Keratinocyte (primary cell): Measurements from ENCODE around the gene UBE2J2. TPM values are rescaled to one million over a fixed set of nuclear protein-coding genes. Genes with fewer than 3 reads are reported as not detected.

Experiments used
- DNase-seq: peaks from one replicate; pipeline ENCODE4 v3.0.0-alpha.2; 2011; ENCODE audit warnings: low read depth, missing footprints, low spot score
- FAIRE-seq: peaks from 2 replicates; lab custom pipeline; 2011; peaks lifted over from hg19 to GRCh38; lab: Jason Lieb, UNC
- H2AFZ ChIP-seq: 2 replicates; pipeline ENCODE4 v1.6.0; 2012; ENCODE audit warnings: low read length, control low read depth, inconsistent platforms; ENCODE audit not compliant: control insufficient read depth
- H3K27ac ChIP-seq: 2 replicates; pipeline ENCODE4 v1.5.1; 2011; ENCODE audit warnings: low read length; ENCODE audit not compliant: control insufficient read depth, insufficient read depth
- H3K27me3 ChIP-seq: 3 replicates; pipeline ENCODE4 v1.6.0; 2011; ENCODE audit warnings: low read length; ENCODE audit not compliant: control insufficient read depth, insufficient read depth; ENCODE audit errors: extremely low read depth
- H3K36me3 ChIP-seq, 2 experiments: 2 replicates in 1 of 2; 3 replicates in 1 of 2; pipeline ENCODE4 v1.5.1; 2011; ENCODE audit warnings: low read length in 2 of 2, mild to moderate bottlenecking in 1 of 2; ENCODE audit not compliant: control insufficient read depth in 2 of 2, insufficient read depth in 2 of 2; ENCODE audit errors: extremely low read depth in 1 of 2
- H3K4me1 ChIP-seq: 3 replicates; pipeline ENCODE4 v1.5.1; 2011; ENCODE audit warnings: low read length; ENCODE audit not compliant: control insufficient read depth, insufficient read depth; ENCODE audit errors: extremely low read depth
- H3K4me2 ChIP-seq: 3 replicates; pipeline ENCODE4 v1.6.0; 2011; ENCODE audit warnings: low read depth, low read length; ENCODE audit not compliant: control insufficient read depth, insufficient read depth; ENCODE audit errors: extremely low read depth
- H3K4me3 ChIP-seq, 3 experiments: fragments of 200-600 bp in 1 of 3; sonication (generic) in 1 of 3; 2 replicates in 2 of 3; 3 replicates in 1 of 3; pipeline ENCODE4 v1.5.1; 2011 to 2016; ENCODE audit warnings: low read length in 3 of 3, mild to moderate bottlenecking in 3 of 3, control low read depth in 2 of 3, inconsistent platforms in 1 of 3, low read depth in 1 of 3, mixed read lengths in 1 of 3, mixed run types in 1 of 3, moderate library complexity in 1 of 3; ENCODE audit not compliant: control insufficient read depth in 2 of 3, insufficient read depth in 2 of 3; ENCODE audit errors: extremely low read depth in 1 of 3
- H3K79me2 ChIP-seq: 2 replicates; pipeline ENCODE4 v1.6.0; 2012; ENCODE audit warnings: low read length; ENCODE audit not compliant: control insufficient read depth, insufficient read depth
- H3K9ac ChIP-seq: 3 replicates; pipeline ENCODE4 v1.6.0; 2011; ENCODE audit warnings: low read length; ENCODE audit not compliant: control insufficient read depth, insufficient read depth; ENCODE audit errors: extremely low read depth
- H3K9me1 ChIP-seq: 3 replicates; pipeline ENCODE4 v1.6.0; 2011; ENCODE audit warnings: low read length; ENCODE audit not compliant: control insufficient read depth, insufficient read depth; ENCODE audit errors: extremely low read depth
- H3K9me3 ChIP-seq: 2 replicates; pipeline ENCODE4 v1.5.1; 2012; ENCODE audit warnings: low read depth, low read length; ENCODE audit not compliant: control insufficient read depth
- H4K20me1 ChIP-seq: 3 replicates; pipeline ENCODE4 v1.6.0; 2011; ENCODE audit warnings: low read length; ENCODE audit not compliant: control insufficient read depth, insufficient read depth; ENCODE audit errors: extremely low read depth
- CTCF ChIP-seq, 3 experiments: IDR thresholded peaks in 1 of 3; conservative IDR thresholded peaks in 1 of 3; optimal IDR thresholded peaks in 1 of 3; 2 replicates in 2 of 3; 3 replicates in 1 of 3; pipeline versions ENCODE3 to v1.5.1; 2011; ENCODE audit warnings: low read length in 3 of 3, mild to moderate bottlenecking in 3 of 3, moderate library complexity in 2 of 3, control low read depth in 1 of 3, inconsistent platforms in 1 of 3; ENCODE audit not compliant: insufficient read depth in 2 of 3; ENCODE audit errors: extremely low read depth in 1 of 3
- EZH2 ChIP-seq: IDR thresholded peaks from one replicate; pipeline ENCODE4 v1.6.1; 2012; ENCODE audit warnings: inconsistent platforms, mild to moderate bottlenecking, low read length, moderate library complexity
- dilution Hi-C: fragments of 300-500 bp; cut with MboI; formaldehyde crosslinking; loops from one replicate; pipeline ENCODE4 v1.7.0; 2020; ENCODE audit warnings: low sequenced_read_pairs; ENCODE audit not compliant: extremely low pct_ligation_motif_present
- polyA plus RNA-seq, 5 experiments: library from polyadenylated mRNA; depleted of rRNA in 3 of 5; stranded (reverse) in 3 of 5; stranded (forward) in 1 of 5; unstranded in 1 of 5; fragments of >200 nt; gene quantifications; 1 replicate in 1 of 5; 2 replicates in 3 of 5; 3 replicates in 1 of 5; pipeline versions ENCODE4 v1.2.1 to v1.2.3, GENCODE V29; 2011 to 2012; ENCODE audit warnings: missing spikeins in 2 of 5, low read depth in 1 of 5, low replicate concordance in 1 of 5

UBE2J2 gene
- polyA plus RNA-seq, 1 donor (not counting 4 experiments of a cell fraction or from before 2014, with no cell fraction given) = 27.0 TPM

- Histone ChIP-seq H3K4me2 (no peak overlapping the region), H3K27me3 (no peaks in the 10 kb centered on the region), H3K79me2 (peaks cover 39% of the 10 kb centered on the region), H3K9me3 (no peaks in the 10 kb centered on the region), H3K27ac (no peak overlapping the region), H3K36me3 (peaks cover 26 to 36% of the 10 kb centered on the region in 2 experiments), H2AFZ (no peak overlapping the region), H3K4me1 (no peaks in the 10 kb centered on the region), H3K9me1 (no peaks in the 10 kb centered on the region), H3K4me3 (no peak overlapping the region), H4K20me1 (peaks cover 5% of the 10 kb centered on the region), H3K9ac (no peak overlapping the region)
- FAIRE-seq (no peak), DNase-seq (no peak)
- dilution Hi-C loops = no loop called here
- TF ChIP-seq EZH2 (no peak), CTCF (optimal IDR thresholded peaks at IDR 0.05 in 1 of 3, IDR thresholded peaks at IDR 0.05 in 1 of 3, conservative IDR thresholded peaks at IDR 0.05 in 1 of 3; ENCODE audit: extremely low read depth in 1 of 3, insufficient read depth in 2 of 3, low read length in 3 of 3) (no peak)
These were observed 50.3 kb downstream of the UBE2J2 start for GRCh38 chr1:1223321-1223720.

- Histone ChIP-seq H3K36me3 (peaks cover 29 to 39% of the 10 kb centered on the region in 2 experiments), H3K27ac (no peak overlapping the region), H4K20me1 (peaks cover 5% of the 10 kb centered on the region), H3K79me2 (peaks cover 33% of the 10 kb centered on the region), H3K9me1 (no peaks in the 10 kb centered on the region), H3K9me3 (no peaks in the 10 kb centered on the region), H3K27me3 (no peaks in the 10 kb centered on the region), H3K4me3 (no peak overlapping the region), H2AFZ (no peak overlapping the region), H3K4me2 (no peak overlapping the region), H3K4me1 (peaks cover 6% of the 10 kb centered on the region), H3K9ac (no peak overlapping the region)
- FAIRE-seq = no peak
- TF ChIP-seq CTCF (optimal IDR thresholded peaks at IDR 0.05 in 1 of 3, IDR thresholded peaks at IDR 0.05 in 1 of 3, conservative IDR thresholded peaks at IDR 0.05 in 1 of 3; ENCODE audit: extremely low read depth in 1 of 3, insufficient read depth in 2 of 3, low read length in 3 of 3) (no peak), EZH2 (no peak)
- DNase-seq = no peak
- dilution Hi-C loops = no loop called here
These were observed 51.0 kb downstream of the UBE2J2 start for GRCh38 chr1:1222575-1223225.
